GM06990 (cell line): ENCODE data around the gene HBB.
"Not testable (repeated sequence)": the region's sequence is repeated elsewhere in the genome, so short reads cannot be mapped to it uniquely, and the experiment has no call there.

Experiments
- DNase-seq: peaks from one replicate; pipeline ENCODE4 v3.0.0-alpha.2; 2011; ENCODE audit not compliant: insufficient read length; ENCODE audit errors: extremely low read depth
- H3K27me3 ChIP-seq: replicated peaks from 2 replicates; pipeline ENCODE4 v1.6.0; 2011; ENCODE audit warnings: low read length; ENCODE audit not compliant: control insufficient read depth, insufficient read depth
- H3K36me3 ChIP-seq: 2 replicates; pipeline ENCODE4 v1.5.1; 2011; ENCODE audit warnings: low read length; ENCODE audit not compliant: control insufficient read depth, insufficient read depth
- H3K4me3 ChIP-seq: replicated peaks from 2 replicates; pipeline ENCODE4 v1.5.1; 2011; ENCODE audit warnings: low read depth, mild to moderate bottlenecking, control low read depth, low read length
- CTCF ChIP-seq: IDR thresholded peaks from 2 replicates; pipeline ENCODE4 v1.5.1; 2011; ENCODE audit warnings: low read length, control low read depth, mild to moderate bottlenecking, inconsistent platforms; ENCODE audit not compliant: insufficient read depth, poor library complexity, severe bottlenecking

Gene HBB

GRCh38 chr11:5252919-5253265 is 26.0 kb upstream of the HBB start:
- no peaks in the 10 kb centered on the region for H3K36me3 ChIP-seq
- TF ChIP-seq CTCF, result no peak

GRCh38 chr11:5252192-5252918 is 25.5 kb upstream of the HBB start:
- no peak for DNase-seq
- no peak overlapping the region for H3K4me3 ChIP-seq
- H3K27me3 ChIP-seq, result no peaks in the 10 kb centered on the region
- H3K36me3 ChIP-seq, result no peaks in the 10 kb centered on the region
- no peak for TF ChIP-seq CTCF

More at GRCh38 chr11:5252919-5253265, 26.0 kb upstream of the HBB start:
- no peak overlapping the region for H3K4me3 ChIP-seq
- no peak for DNase-seq
- no peaks in the 10 kb centered on the region for H3K27me3 ChIP-seq

- no peak overlapping the region for H3K4me3 ChIP-seq
- no peaks in the 10 kb centered on the region for H3K36me3 ChIP-seq
- TF ChIP-seq CTCF, result no peak
- DNase-seq, result no peak
- H3K27me3 ChIP-seq, result no peaks in the 10 kb centered on the region
Observed at GRCh38 chr11:5251746-5252145, 24.9 kb upstream of the HBB start.

- no peaks in the 10 kb centered on the region for H3K36me3 ChIP-seq
- no peak for DNase-seq
- no peak for TF ChIP-seq CTCF
- no peaks in the 10 kb centered on the region for H3K27me3 ChIP-seq
- no peak overlapping the region for H3K4me3 ChIP-seq
Observed at GRCh38 chr11:5250543-5251204, 23.8 kb upstream of the HBB start.

- not testable (repeated sequence) for DNase-seq, H3K4me3 ChIP-seq, H3K27me3 ChIP-seq, H3K36me3 ChIP-seq
Observed at GRCh38 chr11:5249807-5250396, 23.0 kb upstream of the HBB start, which contains the start of gene HBG1. Gene HBG1 (minus strand): TSS chr11:5249857. CDS start chr11:5249804, 53 bp downstream.

GRCh38 chr11:5248498-5248897 is 21.6 kb upstream of the HBB start:
- not testable (repeated sequence) for H3K4me3 ChIP-seq, DNase-seq, H3K27me3 ChIP-seq, H3K36me3 ChIP-seq
